Measurements from ENCODE around the gene CAVIN2.

DNA sequence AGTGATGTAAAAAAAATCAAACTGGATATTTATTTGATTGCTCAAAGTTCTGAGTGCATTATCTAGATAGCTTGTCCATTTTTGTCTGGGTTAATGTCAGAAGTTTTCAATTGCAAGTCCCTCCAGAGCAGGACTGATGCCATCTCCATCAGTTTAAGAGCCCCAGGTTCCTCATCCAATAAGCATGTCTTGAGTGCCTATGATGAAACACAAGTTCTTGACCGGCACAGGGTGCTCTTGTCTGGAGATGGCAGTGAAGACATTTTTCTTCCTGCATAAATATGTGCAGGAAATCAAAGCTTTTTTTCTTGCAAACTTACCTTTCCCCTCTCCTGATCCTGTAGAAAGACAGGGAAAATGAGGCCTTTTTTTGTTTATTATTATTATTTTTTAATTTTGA is 31.9 kb downstream of the CAVIN2 start:
- TF ChIP-seq, protein P1, sequence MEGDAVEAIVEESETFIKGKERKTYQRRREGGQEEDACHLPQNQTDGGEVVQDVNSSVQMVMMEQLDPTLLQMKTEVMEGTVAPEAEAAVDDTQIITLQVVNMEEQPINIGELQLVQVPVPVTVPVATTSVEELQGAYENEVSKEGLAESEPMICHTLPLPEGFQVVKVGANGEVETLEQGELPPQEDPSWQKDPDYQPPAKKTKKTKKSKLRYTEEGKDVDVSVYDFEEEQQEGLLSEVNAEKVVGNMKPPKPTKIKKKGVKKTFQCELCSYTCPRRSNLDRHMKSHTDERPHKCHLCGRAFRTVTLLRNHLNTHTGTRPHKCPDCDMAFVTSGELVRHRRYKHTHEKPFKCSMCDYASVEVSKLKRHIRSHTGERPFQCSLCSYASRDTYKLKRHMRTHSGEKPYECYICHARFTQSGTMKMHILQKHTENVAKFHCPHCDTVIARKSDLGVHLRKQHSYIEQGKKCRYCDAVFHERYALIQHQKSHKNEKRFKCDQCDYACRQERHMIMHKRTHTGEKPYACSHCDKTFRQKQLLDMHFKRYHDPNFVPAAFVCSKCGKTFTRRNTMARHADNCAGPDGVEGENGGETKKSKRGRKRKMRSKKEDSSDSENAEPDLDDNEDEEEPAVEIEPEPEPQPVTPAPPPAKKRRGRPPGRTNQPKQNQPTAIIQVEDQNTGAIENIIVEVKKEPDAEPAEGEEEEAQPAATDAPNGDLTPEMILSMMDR (IDR thresholded peaks at IDR 0.05; ENCODE audit: low read length) = no peak
- no peak for TF ChIP-seq EZH2 (IDR thresholded peaks at IDR 0.05; ENCODE audit: borderline replicate concordance, low read length)

All from OCI-LY1 (cell line).